HL-60 (cell line): ENCODE results near the gene PARP15.

ENCODE experiments used
- CTCF ChIP-seq: IDR thresholded peaks from one replicate; pipeline ENCODE4 v1.5.1; 2011; ENCODE audit warnings: low read length, control low read depth, inconsistent platforms; ENCODE audit not compliant: insufficient read depth
- REST ChIP-seq: IDR thresholded peaks from 2 replicates; pipeline ENCODE4 v1.6.1; 2012; ENCODE audit warnings: low read depth; ENCODE audit not compliant: insufficient replicate concordance

- TF ChIP-seq REST (no peak), CTCF (no peak)
Measured at GRCh38 chr3:122626515-122627180, 49.2 kb downstream of the PARP15 start.
